ENCODE results near the gene PKM. TPM values are rescaled to one million over a fixed set of nuclear protein-coding genes. Genes with fewer than 3 reads are reported as not detected.

The PKM gene
- total RNA-seq (2021) (1,294 and 1,809 TPM in 2 replicates), Bru-seq, nascent RNA (percentile 98 among the genes with signal in this experiment), BruChase-seq, experiment 1, labeled RNA remaining after a 2-hour chase (percentile 98 among the genes with signal in this experiment), BruChase-seq, experiment 2, labeled RNA remaining after a 6-hour chase (percentile 99 among the genes with signal in this experiment)
- long read RNA-seq, transcript PKM-212 (3 exons, 3,016 nt) = minor isoform, 15 of 5,082 reads
- long read RNA-seq, transcript PKM-214 (2 exons, 2,301 nt) = minor isoform, 20 of 5,082 reads
- long read RNA-seq, transcript PKM-202 (11 exons, 2,318 nt) = major isoform, 4,580 of 5,082 reads
- long read RNA-seq, partial matches to known transcripts = 175 of 5,082 reads
- long read RNA-seq, other reads (novel, unspliced or antisense) = 292 of 5,082 reads

GRCh38 chr15:72231066-72231832 is at the start of gene PKM:
PKM (minus strand) TSS chr15:72231190; CDS start chr15:72219097, 12,093 bp downstream.
- TF ChIP-seq CTCF (conservative IDR thresholded peaks at IDR 0.05) = no peak
- TF ChIP-seq EZH2 (IDR thresholded peaks at IDR 0.05; ENCODE audit: low read depth) = no peak
- peak within 1 kb of the TSS; percentile 88 for H3K27ac ChIP-seq
- peaks cover 85% of the 10 kb centered on the region for H3K79me2 ChIP-seq (ENCODE audit: low read depth)
- peak within 1 kb of the TSS; percentile 65 for H2AFZ ChIP-seq
- H4K20me1 ChIP-seq (ENCODE audit: insufficient read depth) = peaks cover 22% of the 10 kb centered on the region
- H3F3A ChIP-seq (ENCODE audit: insufficient read depth, low read depth) = peaks cover 78% of the 10 kb centered on the region
- no TSS peak for BruUV-seq (replicated peaks)
- no peaks in the 10 kb centered on the region for H3K9me2 ChIP-seq (ENCODE audit: insufficient read depth)
- H3K9me3 ChIP-seq (ENCODE audit: insufficient read depth, low read depth) = no peaks in the 10 kb centered on the region
- peaks cover 7% of the 10 kb centered on the region; the same call in 1 of the 2 replicates for H3K36me3 ChIP-seq (ENCODE audit: low read depth)
- intact Hi-C loops (cut with micrococcal nuclease; ENCODE audit: unreplicated experiment) = loop anchor here (1.0 to 5.0 kb wide), 2 partner anchors 41 to 63 kb away; partner anchors contain the start of gene PARP6
- POLR2A ChIA-PET (ENCODE audit: unreplicated experiment) = interaction anchor here (0.6 to 0.7 kb wide), 4 partner anchors 8 to 1138 kb away, joined by 3 to 10 read pairs (median 6); no protein-coding TSS in a partner anchor
- CTCF ChIA-PET = no interaction called here
- peaks cover 57% of the 10 kb centered on the region for H3K4me1 ChIP-seq (replicated peaks; ENCODE audit: insufficient read depth)
- no peaks in the 10 kb centered on the region for H3K27me3 ChIP-seq (ENCODE audit: insufficient read depth, low read depth)
- H3K4me3 ChIP-seq = peak within 1 kb of the TSS; percentile 70
- peak; percentile 91 to 99 for DNase-seq
- peak within 1 kb of the TSS; percentile 97 for H3K4me2 ChIP-seq

GRCh38 chr15:72280751-72281150 is 49.8 kb upstream of the PKM start:
- no TSS peak for BruUV-seq (replicated peaks)
- Histone ChIP-seq H3K9me2 (ENCODE audit: insufficient read depth) (no peaks in the 10 kb centered on the region), H3K4me2 (no peak overlapping the region), H3K4me3 (no peak overlapping the region), H3K27me3 (ENCODE audit: insufficient read depth, low read depth) (no peaks in the 10 kb centered on the region), H2AFZ (no peak overlapping the region), H3K27ac (no peak overlapping the region), H3K36me3 (ENCODE audit: low read depth) (no peaks in the 10 kb centered on the region), H3F3A (ENCODE audit: insufficient read depth, low read depth) (no peaks in the 10 kb centered on the region), H3K4me1 (replicated peaks; ENCODE audit: insufficient read depth) (no peaks in the 10 kb centered on the region), H3K9me3 (ENCODE audit: insufficient read depth, low read depth) (no peaks in the 10 kb centered on the region), H3K79me2 (ENCODE audit: low read depth) (no peaks in the 10 kb centered on the region), H4K20me1 (ENCODE audit: insufficient read depth) (no peaks in the 10 kb centered on the region)
- TF ChIP-seq EZH2 (IDR thresholded peaks at IDR 0.05; ENCODE audit: low read depth) (no peak), CTCF (conservative IDR thresholded peaks at IDR 0.05) (no peak)
- ChIA-PET CTCF (no interaction called here), POLR2A (ENCODE audit: unreplicated experiment) (no interaction called here)
- intact Hi-C loops (cut with micrococcal nuclease; ENCODE audit: unreplicated experiment) = no loop called here
- no peak for DNase-seq

- Histone ChIP-seq H3K4me1 (replicated peaks; ENCODE audit: insufficient read depth) (no peaks in the 10 kb centered on the region), H3K9me2 (ENCODE audit: insufficient read depth) (no peaks in the 10 kb centered on the region; the same call in 1 of the 2 replicates), H3K4me2 (no peak overlapping the region), H3K9me3 (ENCODE audit: insufficient read depth, low read depth) (no peaks in the 10 kb centered on the region), H3K4me3 (no peak overlapping the region), H3K36me3 (ENCODE audit: low read depth) (no peaks in the 10 kb centered on the region), H2AFZ (no peak overlapping the region), H3K27ac (no peak overlapping the region), H4K20me1 (ENCODE audit: insufficient read depth) (no peaks in the 10 kb centered on the region), H3K79me2 (ENCODE audit: low read depth) (no peaks in the 10 kb centered on the region), H3F3A (ENCODE audit: insufficient read depth, low read depth) (no peaks in the 10 kb centered on the region), H3K27me3 (ENCODE audit: insufficient read depth, low read depth) (no peaks in the 10 kb centered on the region)
- intact Hi-C loops (cut with micrococcal nuclease; ENCODE audit: unreplicated experiment) = no loop called here
- CTCF ChIA-PET = interaction anchor here (0.7 kb wide), 1 partner anchor 999 kb away, joined by 7 read pairs; no protein-coding TSS in a partner anchor
- TF ChIP-seq EZH2 (IDR thresholded peaks at IDR 0.05; ENCODE audit: low read depth) (no peak), CTCF (conservative IDR thresholded peaks at IDR 0.05) (no peak)
- BruUV-seq (replicated peaks) = no TSS peak
- POLR2A ChIA-PET (ENCODE audit: unreplicated experiment) = no interaction called here
- no peak for DNase-seq
Measured at GRCh38 chr15:72278737-72279136, 47.7 kb upstream of the PKM start.
